SK-N-SH treated with all-trans-retinoic acid at 6 μM for 48 hours (cell line): ENCODE measurements around the gene RPAP3.

Source experiments
- ARNTL ChIP-seq: fragments of 450-650 bp; formaldehyde crosslinking; IDR thresholded peaks from 2 replicates; pipeline ENCODE4 v1.5.0; 2020; ENCODE audit warnings: low read depth, mild to moderate bottlenecking, moderate library complexity, borderline replicate concordance
- BACH2 ChIP-seq: fragments of 250-450 bp; sonication (Bioruptor Pico); IDR thresholded peaks from 2 replicates; pipeline ENCODE4 v1.9.0; 2021; ENCODE audit warnings: mild to moderate bottlenecking, borderline replicate concordance
- CREB5 ChIP-seq: fragments of 250-450 bp; sonication (Bioruptor Pico); IDR thresholded peaks from 2 replicates; pipeline ENCODE4 v1.5.1; 2020; ENCODE audit warnings: low read depth, mild to moderate bottlenecking, moderate library complexity
- CSRNP3 ChIP-seq: fragments of 250-450 bp; sonication (Bioruptor Pico); IDR thresholded peaks from 2 replicates; pipeline ENCODE4 v1.5.1; 2021; ENCODE audit warnings: mild to moderate bottlenecking, moderate library complexity
- ESRRG ChIP-seq: fragments of 250-450 bp; sonication (Bioruptor Pico); IDR thresholded peaks from 2 replicates; pipeline ENCODE4 v1.6.1; 2021; ENCODE audit warnings: mild to moderate bottlenecking
- OSR1 ChIP-seq: fragments of 250-450 bp; sonication (Bioruptor Pico); IDR thresholded peaks from 2 replicates; pipeline ENCODE4 v1.8.0; 2022; ENCODE audit warnings: moderate library complexity, mild to moderate bottlenecking, inconsistent platforms
- PATZ1 ChIP-seq: fragments of 250-450 bp; sonication (Bioruptor Pico); IDR thresholded peaks from 2 replicates; pipeline ENCODE4 v1.8.0; 2020; ENCODE audit warnings: mild to moderate bottlenecking, moderate library complexity, borderline replicate concordance
- RARB ChIP-seq: fragments of 250-450 bp; sonication (Bioruptor Pico); IDR thresholded peaks from 2 replicates; pipeline ENCODE4 v1.8.0; 2021; ENCODE audit warnings: mild to moderate bottlenecking, moderate library complexity
- ZFP3 ChIP-seq: fragments of 250-450 bp; sonication (Bioruptor Pico); IDR thresholded peaks from 2 replicates; pipeline ENCODE4 v1.5.0; 2020; ENCODE audit warnings: mild to moderate bottlenecking, moderate library complexity
- ZNF8 ChIP-seq: fragments of 450-650 bp; formaldehyde crosslinking; IDR thresholded peaks from 2 replicates; pipeline ENCODE4 v1.5.0; 2020; ENCODE audit warnings: mild to moderate bottlenecking, moderate library complexity

- TF ChIP-seq PATZ1 (CRISPR knock-in tag) (no peak), ZFP3 (CRISPR knock-in tag) (no peak), CSRNP3 (CRISPR knock-in tag) (no peak), CREB5 (CRISPR knock-in tag) (no peak), BACH2 (CRISPR knock-in tag) (no peak), ZNF8 (no peak), RARB (CRISPR knock-in tag) (no peak), OSR1 (no peak), ARNTL (CRISPR knock-in tag) (no peak), ESRRG (CRISPR knock-in tag) (no peak)
Observed at GRCh38 chr12:47722941-47723631, 17.3 kb upstream of the RPAP3 start.
